LNCaP clone FGC (cell line): Measurements from ENCODE around the gene KNG1.
"Not testable (repeated sequence)": the region's sequence is repeated elsewhere in the genome, so short reads cannot be mapped to it uniquely, and the experiment has no call there.

Experiments used
- DNase-seq: peaks from one replicate; pipeline ENCODE4 v3.0.0-alpha.2; 2011; ENCODE audit warnings: low read depth
- H3K4me3 ChIP-seq: 2 replicates; pipeline ENCODE4 v1.5.1; 2011; ENCODE audit warnings: mild to moderate bottlenecking, low read depth, low read length, control low read depth
- CTCF ChIP-seq: IDR thresholded peaks from 2 replicates; pipeline ENCODE4 v1.5.1; 2012; ENCODE audit warnings: mild to moderate bottlenecking; ENCODE audit not compliant: control insufficient read depth, insufficient read depth; ENCODE audit errors: extremely low read depth

Gene KNG1

GRCh38 chr3:186680869-186681268, 36.3 kb upstream of the KNG1 start:
- DNase-seq, result no peak
- TF ChIP-seq CTCF, result no peak
- no peak overlapping the region for H3K4me3 ChIP-seq

GRCh38 chr3:186682812-186683211, 34.3 kb upstream of the KNG1 start:
- no peak for DNase-seq
- no peak for TF ChIP-seq CTCF
- H3K4me3 ChIP-seq, result no peak overlapping the region

- no peak overlapping the region for H3K4me3 ChIP-seq
- no peak for DNase-seq
- TF ChIP-seq CTCF, result no peak
Observed at GRCh38 chr3:186683979-186684378, 33.2 kb upstream of the KNG1 start.

- not testable (repeated sequence) for DNase-seq, H3K4me3 ChIP-seq
Observed at GRCh38 chr3:186686475-186686874, 30.7 kb upstream of the KNG1 start.

GRCh38 chr3:186687120-186687651, 30.0 kb upstream of the KNG1 start:
- no peak for DNase-seq
- H3K4me3 ChIP-seq, result no peak overlapping the region
- TF ChIP-seq CTCF, result no peak

GRCh38 chr3:186690304-186690703, 26.9 kb upstream of the KNG1 start:
- not testable (repeated sequence) for H3K4me3 ChIP-seq, DNase-seq

GRCh38 chr3:186691676-186692075, 25.5 kb upstream of the KNG1 start:
- DNase-seq, result no peak
- no peak for TF ChIP-seq CTCF
- no peak overlapping the region for H3K4me3 ChIP-seq

- no peak overlapping the region for H3K4me3 ChIP-seq
- DNase-seq, result no peak
- TF ChIP-seq CTCF, result no peak
Observed at GRCh38 chr3:186693843-186694242, 23.3 kb upstream of the KNG1 start.
